Stimulated activated naive B cell treated with anti-CD40 and anti-IgM and Interleukin-4, amounts not matched to agents 10 μg/mL and 1 μg/mL and 100 μg/mL, for 72 hours (primary cell): Measurements from ENCODE around the gene OTUB1.

Experiments used
- ATAC-seq, 2 donors: fragments of 150-1000 bp; cut with Tn5 transposase; replicated peaks; 2 replicates each; pipeline ENCODE4 v1.10.0; 2021; ENCODE audit warnings: moderate library complexity in 1 of 2
- DNase-seq: peaks from one replicate; pipeline ENCODE4 v3.0.0; 2021
- H3K27ac Mint-ChIP-seq: one replicate; pipeline ENCODE4 v1.8.0; 2022; ENCODE audit warnings: mild to moderate bottlenecking, mixed read lengths
- H3K27me3 Mint-ChIP-seq, 2 donors: one replicate each; pipeline ENCODE4 v1.8.0; 2022; ENCODE audit warnings: mixed read lengths in 2 of 2
- H3K36me3 Mint-ChIP-seq, 2 donors: one replicate each; pipeline ENCODE4 v1.8.0; 2022; ENCODE audit warnings: mixed read lengths in 2 of 2, mild to moderate bottlenecking in 1 of 2
- H3K4me1 Mint-ChIP-seq, 2 donors: one replicate each; pipeline ENCODE4 v1.8.0; 2022; ENCODE audit warnings: mixed read lengths in 2 of 2, mild to moderate bottlenecking in 1 of 2
- H3K4me3 Mint-ChIP-seq, 2 donors: one replicate each; pipeline ENCODE4 v1.8.0; 2022; ENCODE audit warnings: mild to moderate bottlenecking in 2 of 2, mixed read lengths in 2 of 2, moderate library complexity in 1 of 2
- H3K9me3 Mint-ChIP-seq, 2 donors: one replicate each; pipeline ENCODE4 v1.8.0; 2022; ENCODE audit warnings: mixed read lengths in 2 of 2, mild to moderate bottlenecking in 1 of 2

OTUB1 gene

DNA sequence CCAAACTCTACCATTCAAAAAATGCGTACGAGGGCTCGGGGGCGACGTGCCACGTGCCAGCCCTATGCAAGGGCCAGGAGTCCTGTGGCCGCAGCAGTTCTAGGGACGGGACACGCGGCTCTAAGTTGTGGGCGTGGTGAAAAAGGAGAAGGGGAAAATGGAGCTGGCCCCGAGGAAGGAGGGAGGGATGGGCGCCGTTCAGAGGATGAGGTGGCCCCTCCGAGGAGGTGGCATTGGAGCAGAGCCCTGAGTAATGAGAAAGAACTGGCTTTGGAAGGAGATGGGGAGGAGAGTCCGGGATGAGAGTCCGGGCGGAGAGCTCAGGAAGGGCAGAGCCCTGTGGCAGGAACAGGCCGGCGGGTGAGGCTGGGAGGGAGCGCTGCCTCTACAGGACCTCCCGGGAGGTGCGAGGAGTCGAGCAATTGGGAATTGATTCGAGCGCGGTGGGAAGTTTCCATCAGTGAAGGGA lies 21.0 kb downstream of the OTUB1 start:
- H3K4me1 Mint-ChIP-seq = peaks cover 17 to 28% of the 10 kb centered on the region in 2 donors

DNA sequence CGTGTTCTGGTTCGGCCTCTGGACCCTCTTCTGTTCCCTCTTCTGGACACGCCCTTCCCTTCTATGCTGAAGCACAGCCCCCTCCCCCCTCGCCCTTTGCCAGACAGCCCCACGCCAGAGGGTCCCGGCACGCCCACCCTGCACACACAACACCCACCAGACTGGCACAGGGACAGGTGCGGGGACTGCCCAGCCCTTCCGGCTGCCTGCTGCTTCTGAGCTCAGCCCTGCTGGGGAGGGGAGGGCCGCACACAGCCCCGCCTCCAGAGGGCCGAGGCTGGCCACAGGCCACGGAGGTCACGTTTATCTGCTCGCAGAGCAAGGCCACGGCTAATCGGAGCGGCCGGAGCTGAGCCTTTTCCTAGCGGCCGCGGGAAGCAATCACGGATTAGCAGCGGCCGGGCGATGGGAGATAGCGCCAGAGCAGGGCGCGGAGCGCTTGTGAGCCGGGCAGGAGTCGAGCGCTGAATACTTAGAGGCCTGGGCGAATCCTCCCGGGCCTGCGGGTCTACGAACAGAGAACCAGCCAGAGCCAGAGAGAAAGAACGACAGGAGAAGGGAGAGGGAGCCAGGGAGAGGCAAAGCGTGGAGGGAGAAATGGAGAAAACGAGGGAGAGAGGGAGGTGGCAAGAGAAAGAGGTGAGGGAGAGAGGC lies 21.5 kb downstream of the OTUB1 start:
- peaks cover 10 to 19% of the 10 kb centered on the region in 2 donors for H3K36me3 Mint-ChIP-seq
- peaks cover 51 to 61% of the 10 kb centered on the region in 2 donors for H3K27me3 Mint-ChIP-seq
- DNase-seq = no peak
- H3K4me3 Mint-ChIP-seq = peak overlapping the region; percentile 78 to 81
- peaks cover 15 to 22% of the 10 kb centered on the region in 2 donors for H3K4me1 Mint-ChIP-seq
- no peak overlapping the region for H3K27ac Mint-ChIP-seq
- ATAC-seq = peak; percentile 71 to 78
- peaks cover 13 to 14% of the 10 kb centered on the region in 2 donors for H3K9me3 Mint-ChIP-seq

More for the DNA sequence above, 21.0 kb downstream of the OTUB1 start:
- Mint-ChIP-seq H3K27me3 (peaks cover 51 to 67% of the 10 kb centered on the region in 2 donors), H3K9me3 (peaks cover 13 to 14% of the 10 kb centered on the region in 2 donors), H3K4me3 (peak overlapping the region; percentile 78 to 81), H3K27ac (peak overlapping the region; percentile 57), H3K36me3 (peaks cover 10 to 19% of the 10 kb centered on the region in 2 donors)
- ATAC-seq (peak; percentile 19 to 29), DNase-seq (no peak)

DNA sequence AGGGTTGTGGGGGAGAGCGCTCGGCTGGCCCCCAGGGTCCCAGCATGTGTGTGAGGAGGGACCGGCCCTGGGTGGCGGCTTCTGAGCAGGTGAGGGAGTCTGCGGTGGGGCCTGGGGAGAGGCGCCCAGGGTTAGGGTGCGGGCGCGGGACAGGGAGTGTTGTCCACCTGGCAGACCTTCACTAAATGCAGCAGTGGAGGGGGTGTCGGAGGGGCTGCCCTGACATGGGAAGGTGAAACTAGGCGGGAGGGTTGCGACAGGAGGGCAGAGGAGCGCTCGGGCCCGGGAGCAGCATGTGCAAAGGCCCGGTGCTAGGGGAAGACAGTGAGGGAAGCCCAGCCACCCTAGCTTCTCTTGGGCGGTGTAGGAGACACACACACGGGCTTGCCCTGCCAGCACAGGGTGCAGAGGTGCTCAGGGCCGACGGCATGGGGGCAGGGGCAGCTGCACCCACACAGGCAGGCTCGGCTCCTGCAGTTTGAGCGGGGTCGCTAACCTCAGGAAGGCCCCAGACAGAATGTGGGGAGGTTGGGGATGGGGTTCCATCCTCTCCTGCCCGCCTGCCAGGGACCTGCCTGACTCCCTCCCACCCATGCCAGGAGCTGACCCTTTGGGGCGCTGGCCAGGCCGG lies 22.2 kb downstream of the OTUB1 start:
- Mint-ChIP-seq H3K27me3 (peaks cover 51 to 60% of the 10 kb centered on the region in 2 donors), H3K27ac (no peak overlapping the region), H3K36me3 (peaks cover 10 to 19% of the 10 kb centered on the region in 2 donors), H3K4me1 (peaks cover 15 to 21% of the 10 kb centered on the region in 2 donors), H3K4me3 (peak overlapping the region; percentile 78 to 81), H3K9me3 (peaks cover 13 to 14% of the 10 kb centered on the region in 2 donors)
- no peak for DNase-seq
- no peak for ATAC-seq

DNA sequence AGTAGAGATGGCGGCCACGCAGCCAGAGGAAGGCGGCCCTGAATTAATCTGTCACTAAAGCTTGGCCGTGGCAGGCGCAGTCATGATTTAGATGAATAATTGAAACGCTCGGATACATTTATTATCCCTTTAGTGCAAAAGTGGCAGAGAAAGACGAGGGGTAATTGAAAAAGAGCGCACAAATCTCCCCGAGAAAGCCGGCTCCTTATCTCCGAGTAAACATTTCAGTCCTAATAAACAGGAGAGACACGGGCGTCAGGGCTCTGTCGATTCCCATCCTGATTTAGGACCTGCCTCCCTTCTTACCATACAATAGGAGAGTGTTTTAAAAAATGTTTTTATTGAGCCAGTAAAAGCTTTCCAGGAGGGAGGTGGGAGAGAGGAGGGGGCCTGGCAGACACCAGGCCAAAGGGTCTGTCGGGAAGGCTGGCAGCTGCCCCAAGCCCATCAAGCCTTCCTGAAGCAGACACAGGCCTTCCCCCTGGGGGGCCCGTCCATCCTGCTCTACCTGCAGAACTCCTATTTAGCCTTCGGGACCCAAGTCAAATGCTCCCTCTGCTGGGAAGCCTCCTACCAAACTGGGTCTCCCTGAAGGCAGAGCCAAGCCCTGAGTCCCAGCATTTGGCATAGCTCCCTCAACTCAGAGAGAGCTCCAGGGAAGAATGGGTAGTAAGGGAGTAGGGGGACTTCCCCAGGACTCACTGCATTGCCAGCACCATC lies 22.8 kb downstream of the OTUB1 start:
- DNase-seq (no peak), ATAC-seq (no peak)
- Mint-ChIP-seq H3K36me3 (peaks cover 12 to 19% of the 10 kb centered on the region in 2 donors), H3K27me3 (peaks cover 51 to 60% of the 10 kb centered on the region in 2 donors), H3K4me1 (peaks cover 15 to 21% of the 10 kb centered on the region in 2 donors), H3K4me3 (no peak overlapping the region), H3K27ac (no peak overlapping the region), H3K9me3 (peaks cover 13 to 14% of the 10 kb centered on the region in 2 donors)

DNA sequence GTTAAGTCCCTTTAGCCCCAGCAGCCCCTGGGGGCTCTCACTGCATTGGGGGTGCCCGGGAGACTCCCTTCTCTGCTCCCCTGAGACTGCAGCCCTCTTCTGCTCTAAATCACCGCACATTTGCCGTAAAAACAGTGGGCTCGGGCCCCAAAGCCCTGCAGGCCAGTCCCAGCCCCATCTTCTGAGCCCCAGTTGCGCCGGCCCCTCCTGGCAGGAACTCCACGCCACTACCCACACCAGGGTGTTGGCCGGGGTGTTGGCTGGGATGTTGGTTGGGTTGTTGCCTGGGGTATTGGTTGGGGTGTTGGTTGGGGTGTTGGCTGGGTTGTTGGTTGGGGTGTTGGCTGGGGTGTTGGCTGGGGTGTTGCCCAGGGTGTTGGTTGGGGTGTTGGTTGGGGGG lies 23.5 kb downstream of the OTUB1 start:
- H3K36me3 Mint-ChIP-seq = peaks cover 12 to 19% of the 10 kb centered on the region in 2 donors
- no peak overlapping the region for H3K4me3 Mint-ChIP-seq
- H3K27me3 Mint-ChIP-seq = peaks cover 48 to 60% of the 10 kb centered on the region in 2 donors
- DNase-seq (no peak), ATAC-seq (no peak)
- peaks cover 13 to 14% of the 10 kb centered on the region in 2 donors for H3K9me3 Mint-ChIP-seq
- H3K4me1 Mint-ChIP-seq = peaks cover 15 to 21% of the 10 kb centered on the region in 2 donors
- no peak overlapping the region for H3K27ac Mint-ChIP-seq

DNA sequence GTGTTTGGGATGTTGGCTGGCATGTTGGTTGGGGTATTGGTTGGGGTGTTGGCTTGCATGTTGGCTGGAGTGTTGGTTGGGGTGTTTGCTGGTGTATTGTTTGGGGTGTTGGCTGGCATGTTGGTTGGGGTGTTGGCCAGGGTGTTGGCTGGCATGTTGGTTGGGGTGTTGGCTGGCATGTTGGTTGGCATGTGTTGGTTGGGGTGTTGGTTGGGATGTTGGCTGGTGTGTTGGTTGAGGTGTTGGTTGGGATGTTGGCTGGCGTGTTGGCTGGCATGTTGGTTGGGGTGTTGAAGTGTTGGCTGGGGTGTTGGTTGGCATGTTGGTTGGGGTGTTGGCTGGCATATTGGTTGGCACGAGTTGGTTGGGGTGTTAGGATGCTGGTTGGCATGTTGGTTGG lies 24.5 kb downstream of the OTUB1 start:
- H3K27me3 Mint-ChIP-seq = peaks cover 42 to 53% of the 10 kb centered on the region in 2 donors
- DNase-seq (no peak), ATAC-seq (no peak)
- no peak overlapping the region for H3K27ac Mint-ChIP-seq
- H3K36me3 Mint-ChIP-seq = peaks cover 12 to 19% of the 10 kb centered on the region in 2 donors
- H3K4me3 Mint-ChIP-seq = no peak overlapping the region
- peaks cover 15 to 21% of the 10 kb centered on the region in 2 donors for H3K4me1 Mint-ChIP-seq
- H3K9me3 Mint-ChIP-seq = peaks cover 13 to 14% of the 10 kb centered on the region in 2 donors

DNA sequence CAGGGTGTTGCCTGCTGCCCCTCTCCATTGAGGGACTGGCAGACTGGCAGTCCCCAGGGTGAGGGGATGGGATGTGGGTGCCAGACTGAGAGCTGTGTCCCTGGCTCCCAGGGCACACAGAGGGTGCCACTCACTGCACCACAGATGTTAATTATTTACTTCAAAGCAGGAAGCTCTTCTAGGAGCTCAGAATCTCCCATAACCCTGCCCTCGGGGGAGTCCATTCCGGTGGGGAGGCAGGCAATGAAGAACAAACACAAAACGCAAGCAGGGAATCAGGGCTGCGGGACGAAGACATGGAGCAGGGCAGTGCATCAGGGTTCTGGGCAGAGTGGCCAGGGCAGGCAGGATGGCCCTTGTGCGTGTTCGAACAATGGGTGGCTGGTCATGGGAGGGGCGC lies 25.1 kb downstream of the OTUB1 start:
- DNase-seq (no peak), ATAC-seq (no peak)
- H3K9me3 Mint-ChIP-seq = peaks cover 13 to 14% of the 10 kb centered on the region in 2 donors
- peaks cover 38 to 48% of the 10 kb centered on the region in 2 donors for H3K27me3 Mint-ChIP-seq
- H3K4me3 Mint-ChIP-seq = no peak overlapping the region
- no peak overlapping the region for H3K27ac Mint-ChIP-seq
- H3K4me1 Mint-ChIP-seq = peaks cover 15 to 20% of the 10 kb centered on the region in 2 donors
- peaks cover 12 to 19% of the 10 kb centered on the region in 2 donors for H3K36me3 Mint-ChIP-seq

DNA sequence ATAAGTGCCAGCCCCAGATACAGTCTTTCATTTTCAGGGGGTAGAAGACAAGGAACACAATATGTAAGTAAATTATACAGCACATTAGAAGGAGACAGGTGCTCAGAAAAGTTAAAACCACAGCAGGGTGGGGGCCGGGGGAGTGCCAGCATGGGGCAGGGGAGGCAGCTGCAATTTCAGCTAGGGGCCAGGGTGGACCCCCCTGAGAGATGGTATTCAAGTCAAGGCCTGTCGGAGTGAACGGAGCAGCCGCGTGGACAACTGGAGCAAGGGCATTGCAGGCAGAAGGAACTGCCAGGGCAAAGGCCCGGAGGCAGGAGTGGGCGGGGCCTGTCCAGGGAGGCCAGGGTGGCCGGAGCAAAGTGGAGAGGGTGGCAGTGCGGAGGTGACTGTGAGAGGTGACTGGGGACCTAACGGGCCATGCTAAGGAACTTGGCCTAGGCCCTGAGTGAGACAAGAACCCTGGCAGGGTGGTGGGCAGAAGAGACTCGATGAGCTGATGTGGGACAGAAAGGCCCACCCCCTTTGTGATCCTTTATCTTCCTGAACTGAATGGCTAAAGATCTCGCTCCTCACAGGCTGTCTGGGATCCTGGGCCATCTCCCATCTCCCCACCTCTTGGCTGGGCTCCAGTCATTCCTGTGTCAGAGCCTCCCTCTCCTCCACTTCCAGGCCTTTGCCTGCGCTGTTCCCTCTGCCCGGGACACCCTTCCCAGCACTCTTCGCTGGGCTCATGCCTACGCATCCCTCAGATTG lies 27.1 kb downstream of the OTUB1 start:
- Mint-ChIP-seq H3K27ac (no peak overlapping the region), H3K27me3 (peaks cover 19 to 28% of the 10 kb centered on the region in 2 donors), H3K36me3 (peaks cover 7 to 15% of the 10 kb centered on the region in 2 donors), H3K9me3 (peaks cover 13 to 14% of the 10 kb centered on the region in 2 donors), H3K4me3 (no peak overlapping the region), H3K4me1 (peaks cover 0 to under 1% of the 10 kb centered on the region in 2 donors)
- ATAC-seq = no peak
- no peak for DNase-seq

DNA sequence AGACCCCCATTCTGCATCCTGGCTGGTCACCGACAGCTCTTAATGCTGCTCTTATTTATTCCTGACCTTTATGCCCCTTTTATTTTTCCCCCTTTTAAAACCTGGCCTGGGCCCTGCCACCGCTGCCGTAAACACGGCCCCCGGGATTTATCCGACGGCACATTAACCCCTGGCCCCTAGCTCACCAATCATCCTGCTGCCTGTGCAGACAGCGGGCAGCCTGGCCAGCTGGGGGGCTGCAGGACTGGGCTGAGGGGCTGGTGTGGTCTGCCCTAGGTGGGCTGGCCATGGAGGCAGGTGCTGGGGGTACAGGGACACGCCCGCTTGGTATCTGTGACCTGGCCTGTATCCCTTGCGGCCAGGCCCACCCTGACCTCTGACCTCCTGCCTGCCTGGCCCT lies 28.1 kb downstream of the OTUB1 start:
- H3K4me1 Mint-ChIP-seq = no peaks in the 10 kb centered on the region
- no peak overlapping the region for H3K27ac Mint-ChIP-seq
- ATAC-seq = no peak

DNA sequence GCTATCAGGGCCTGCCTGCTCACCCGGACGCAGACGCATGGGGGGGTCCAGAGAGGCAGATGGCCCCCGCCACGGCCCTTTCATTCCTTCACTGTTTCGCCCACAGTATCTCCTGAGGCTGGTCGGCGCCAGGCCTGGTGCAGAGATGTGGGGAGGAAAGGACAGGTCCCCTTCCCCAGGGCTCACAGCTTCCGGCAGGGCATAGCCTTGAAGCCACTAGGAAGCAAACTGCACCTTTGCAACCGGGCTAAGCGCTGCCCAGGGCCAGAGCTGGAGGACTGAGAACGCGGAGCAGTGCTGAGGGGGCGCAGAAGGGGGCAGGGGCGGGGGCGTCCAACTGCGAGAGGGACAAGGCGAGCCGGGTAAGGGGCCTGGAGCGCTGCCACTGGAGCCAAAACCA lies 29.3 kb downstream of the OTUB1 start:
- Mint-ChIP-seq H3K36me3 (peaks cover 3 to 9% of the 10 kb centered on the region in 2 donors), H3K4me1 (no peaks in the 10 kb centered on the region), H3K4me3 (no peak overlapping the region)

More for the DNA sequence above, 28.1 kb downstream of the OTUB1 start:
- peaks cover 16 to 18% of the 10 kb centered on the region in 2 donors for H3K27me3 Mint-ChIP-seq
- H3K36me3 Mint-ChIP-seq = peaks cover 7 to 15% of the 10 kb centered on the region in 2 donors
- peaks cover 13 to 14% of the 10 kb centered on the region in 2 donors for H3K9me3 Mint-ChIP-seq
- H3K4me3 Mint-ChIP-seq = no peak overlapping the region
- DNase-seq = no peak

DNA sequence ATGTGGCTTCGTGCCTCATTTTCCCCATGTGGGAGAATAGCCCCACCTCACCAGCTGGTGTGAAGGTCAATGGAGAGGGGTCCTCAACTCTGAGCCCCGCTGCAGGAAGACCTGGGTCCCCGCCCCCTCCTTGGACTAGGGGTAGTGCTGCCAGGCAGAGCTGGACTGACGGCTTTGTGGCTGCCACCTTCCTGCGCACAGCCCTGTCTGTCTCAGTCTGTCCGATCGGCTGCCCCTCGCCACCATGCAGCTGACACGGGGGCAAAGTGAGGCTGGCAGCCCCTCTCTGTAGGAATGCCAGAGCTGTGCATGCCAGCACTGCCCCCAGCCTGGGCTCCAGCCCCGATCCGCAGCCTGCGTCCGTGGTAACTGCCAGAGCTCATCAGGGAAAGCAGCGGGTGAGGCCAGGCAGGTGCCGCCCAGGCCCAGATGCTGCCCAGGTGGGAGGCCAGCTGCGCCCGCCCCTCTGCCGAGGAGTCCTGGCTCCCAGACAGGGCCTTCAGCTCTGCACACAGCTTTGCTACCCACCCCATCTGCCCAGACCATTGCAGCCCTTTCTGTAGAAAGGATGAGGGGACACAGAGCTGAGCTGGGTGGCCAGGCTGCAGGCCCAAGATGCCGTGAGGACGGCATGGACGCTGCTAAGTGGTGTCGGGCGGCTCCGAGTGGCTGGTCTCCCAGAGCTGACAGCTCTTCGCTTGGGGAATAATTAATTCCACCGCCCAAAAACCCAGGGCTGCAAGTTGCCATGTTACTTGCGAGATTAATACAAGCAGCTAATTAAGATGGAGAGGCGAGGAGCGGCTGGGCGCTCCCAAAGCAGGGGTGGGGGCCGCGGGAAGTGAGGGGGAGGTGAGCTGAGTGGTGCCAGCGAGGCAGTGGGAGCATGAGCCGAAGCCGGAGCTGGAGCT lies 30.0 kb downstream of the OTUB1 start:
- Mint-ChIP-seq H3K27ac (no peak overlapping the region), H3K36me3 (peaks cover 2 to 3% of the 10 kb centered on the region in 2 donors), H3K4me3 (no peak overlapping the region), H3K27me3 (peaks cover 4 to 6% of the 10 kb centered on the region in 2 donors), H3K9me3 (peaks cover under 1% of the 10 kb centered on the region in 2 donors), H3K4me1 (no peaks in the 10 kb centered on the region)
- DNase-seq = no peak
- no peak for ATAC-seq

More for the DNA sequence above, 29.3 kb downstream of the OTUB1 start:
- Mint-ChIP-seq H3K9me3 (peaks cover 8% of the 10 kb centered on the region in 2 donors), H3K27ac (no peak overlapping the region), H3K27me3 (peaks cover 11 to 12% of the 10 kb centered on the region in 2 donors)
- DNase-seq = no peak
- ATAC-seq = no peak

DNA sequence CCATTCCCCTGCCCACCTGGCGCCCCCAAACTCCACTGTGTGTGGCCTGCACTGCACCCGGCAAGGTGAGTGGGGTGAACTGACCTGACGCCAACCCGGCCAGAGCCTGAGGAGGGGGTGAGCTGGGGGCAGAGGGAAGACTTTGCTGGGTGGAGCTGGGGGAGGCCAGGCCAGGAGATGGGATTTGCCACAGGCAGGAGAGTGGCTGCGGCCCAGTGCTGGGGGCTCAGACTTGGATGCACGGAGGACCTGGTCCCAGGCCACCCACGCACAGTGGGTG lies 31.6 kb downstream of the OTUB1 start:
- H3K4me1 Mint-ChIP-seq = no peaks in the 10 kb centered on the region

DNA sequence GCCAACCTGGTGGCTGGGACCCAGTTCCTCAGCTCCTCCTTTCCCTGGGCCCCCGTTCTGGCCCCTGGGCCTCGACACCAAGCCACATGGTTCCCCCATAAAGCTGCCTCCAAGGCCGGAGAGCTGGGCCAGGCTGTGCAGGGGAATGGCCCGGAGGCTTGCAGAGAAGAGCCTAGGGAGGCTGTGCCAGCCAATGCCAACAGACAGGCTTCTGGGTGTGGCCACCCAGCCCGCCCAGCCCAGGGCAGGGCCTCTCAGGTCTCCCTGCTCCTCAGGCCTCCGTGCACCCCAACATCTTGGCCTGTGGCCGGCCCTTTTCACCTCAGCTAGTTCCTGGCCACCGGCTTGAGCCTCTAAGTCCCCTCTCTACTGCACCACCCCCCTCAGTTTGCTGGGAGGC lies 32.1 kb downstream of the OTUB1 start:
- no peak for ATAC-seq
- no peak for DNase-seq
- H3K27ac Mint-ChIP-seq = no peak overlapping the region
- no peaks in the 10 kb centered on the region for H3K9me3 Mint-ChIP-seq
- H3K27me3 Mint-ChIP-seq = peaks cover 0 to 4% of the 10 kb centered on the region in 2 donors
- no peaks in the 10 kb centered on the region for H3K4me1 Mint-ChIP-seq
- peaks cover 0 to 2% of the 10 kb centered on the region in 2 donors for H3K36me3 Mint-ChIP-seq
- no peak overlapping the region for H3K4me3 Mint-ChIP-seq

More for the DNA sequence above, 31.6 kb downstream of the OTUB1 start:
- DNase-seq (no peak), ATAC-seq (no peak)
- H3K4me3 Mint-ChIP-seq = no peak overlapping the region
- peaks cover 0 to 2% of the 10 kb centered on the region in 2 donors for H3K36me3 Mint-ChIP-seq
- H3K27ac Mint-ChIP-seq = no peak overlapping the region
- peaks cover 0 to 4% of the 10 kb centered on the region in 2 donors for H3K27me3 Mint-ChIP-seq
- no peaks in the 10 kb centered on the region for H3K9me3 Mint-ChIP-seq
